Neural cell (in vitro differentiated cells): Measurements from ENCODE around the gene CBR3. TPM values are rescaled to one million over a fixed set of nuclear protein-coding genes. Genes with fewer than 3 reads are reported as not detected.

Experiments
- H2AFZ ChIP-seq: fragments of 200-600, 300-800 bp; sonication (generic), shearing (Covaris generic); 2 replicates; pipeline ENCODE4 v1.6.0; 2014; ENCODE audit warnings: low read depth, mild to moderate bottlenecking, antibody characterized with exemption, low read length, moderate library complexity
- H3F3A ChIP-seq: fragments of 200-600 bp; shearing (Covaris generic); 2 replicates; pipeline ENCODE4 v1.6.1; 2016; ENCODE audit warnings: mild to moderate bottlenecking, moderate library complexity, mixed read lengths, antibody characterized with exemption, low read length; ENCODE audit not compliant: insufficient read depth, poor library complexity, severe bottlenecking
- H3K27ac ChIP-seq: fragments of 200-600, 300-800 bp; sonication (generic), shearing (Covaris generic); 2 replicates; pipeline ENCODE4 v1.5.1; 2014; ENCODE audit warnings: mild to moderate bottlenecking, low read length, moderate library complexity
- H3K27me3 ChIP-seq: fragments of 300-800, 200-600 bp; sonication (generic), shearing (Covaris generic); 2 replicates; pipeline ENCODE4 v1.6.0; 2014; ENCODE audit warnings: mild to moderate bottlenecking, low read depth, low read length, moderate library complexity; ENCODE audit not compliant: insufficient read depth
- H3K36me3 ChIP-seq: fragments of 300-800, 200-600 bp; sonication (generic), shearing (Covaris generic); 2 replicates; pipeline ENCODE4 v1.5.1; 2014; ENCODE audit warnings: mild to moderate bottlenecking, antibody characterized with exemption, low read length, moderate library complexity; ENCODE audit not compliant: insufficient read depth
- H3K4me2 ChIP-seq: fragments of 300-800, 200-600 bp; sonication (generic), shearing (Covaris generic); 2 replicates; pipeline ENCODE4 v1.6.0; 2014; ENCODE audit warnings: mild to moderate bottlenecking, low read length
- H3K4me3 ChIP-seq: fragments of 300-800, 200-600 bp; sonication (generic), shearing (Covaris generic); 2 replicates; pipeline ENCODE4 v1.5.1; 2014; ENCODE audit warnings: mild to moderate bottlenecking, low read length, moderate library complexity
- H3K79me2 ChIP-seq: fragments of 200-600 bp; shearing (Covaris generic); replicated peaks from 2 replicates; pipeline ENCODE4 v1.6.0; 2014; ENCODE audit warnings: mild to moderate bottlenecking, low read length, moderate library complexity; ENCODE audit not compliant: insufficient read depth
- H3K9ac ChIP-seq: fragments of 300-800, 200-600 bp; sonication (generic), shearing (Covaris generic); 2 replicates; pipeline ENCODE4 v1.6.1; 2016; ENCODE audit warnings: mild to moderate bottlenecking, low read length, mixed read lengths
- H3K9me2 ChIP-seq: fragments of 200-600 bp; shearing (Covaris generic); 2 replicates; pipeline ENCODE4 v1.6.1; 2016; ENCODE audit warnings: mild to moderate bottlenecking, low read length, mixed read lengths; ENCODE audit not compliant: insufficient read depth
- H3K9me3 ChIP-seq: fragments of 200-600, 300-800 bp; sonication (generic), shearing (Covaris generic); 2 replicates; pipeline ENCODE4 v1.6.1; 2016; ENCODE audit warnings: mild to moderate bottlenecking, mixed run types, low read length, moderate library complexity, mixed read lengths
- H4K20me1 ChIP-seq: fragments of 200-600 bp; shearing (Covaris generic); 2 replicates; pipeline ENCODE4 v1.6.1; 2016; ENCODE audit warnings: mild to moderate bottlenecking, mixed run types; ENCODE audit not compliant: insufficient read depth
- EP300 ChIP-seq: fragments of 450-650 bp; conservative IDR thresholded peaks from 2 replicates; pipeline ENCODE4 v1.6.1; 2014; ENCODE audit warnings: antibody characterized with exemption, mild to moderate bottlenecking, moderate library complexity; ENCODE audit not compliant: poor library complexity, severe bottlenecking
- EZH2 ChIP-seq: fragments of 200-600, 300-800 bp; shearing (Covaris generic), sonication (generic); IDR thresholded peaks from 2 replicates; pipeline ENCODE4 v1.6.1; 2014; ENCODE audit warnings: antibody characterized with exemption, low read length, borderline replicate concordance, mild to moderate bottlenecking; ENCODE audit not compliant: insufficient read depth, poor library complexity, severe bottlenecking
- MXI1 ChIP-seq: fragments of 450-650 bp; conservative IDR thresholded peaks from 2 replicates; pipeline ENCODE4 v1.6.1; 2014; ENCODE audit warnings: antibody characterized with exemption, mild to moderate bottlenecking; ENCODE audit not compliant: poor library complexity, severe bottlenecking
- POLR2AphosphoS5 ChIP-seq: IDR thresholded peaks from 2 replicates; pipeline ENCODE4 v1.6.1; 2012
- RAD21 ChIP-seq: fragments of 450-650 bp; conservative IDR thresholded peaks from 2 replicates; pipeline ENCODE4 v1.6.1; 2014; ENCODE audit warnings: antibody characterized with exemption, mild to moderate bottlenecking, moderate library complexity
- SMC3 ChIP-seq: fragments of 450-650 bp; conservative IDR thresholded peaks from 2 replicates; pipeline ENCODE4 v1.6.1; 2014; ENCODE audit warnings: antibody characterized with exemption, mild to moderate bottlenecking, moderate library complexity; ENCODE audit not compliant: poor library complexity
- TAF1 ChIP-seq: IDR thresholded peaks from 2 replicates; pipeline ENCODE4 v1.6.1; 2012; ENCODE audit warnings: low read depth
- polyA plus RNA-seq: library from polyadenylated mRNA; depleted of rRNA; stranded (reverse); fragments of >200 nt; gene quantifications from 2 replicates; pipeline ENCODE4 v1.2.3, GENCODE V29; 2014
- TF ChIP-seq, protein P1 (sequence below): IDR thresholded peaks from 2 replicates; pipeline ENCODE4 v1.6.1; 2012; ENCODE audit warnings: borderline replicate concordance
- TF ChIP-seq, protein P2 (sequence below): fragments of 450-650 bp; IDR thresholded peaks from 2 replicates; pipeline ENCODE4 v1.5.1; 2014; ENCODE audit warnings: antibody characterized with exemption, mild to moderate bottlenecking, moderate library complexity; ENCODE audit not compliant: poor library complexity, severe bottlenecking

Gene CBR3
- polyA plus RNA-seq, 1 donor from 2014 or later, result not detected

DNA sequence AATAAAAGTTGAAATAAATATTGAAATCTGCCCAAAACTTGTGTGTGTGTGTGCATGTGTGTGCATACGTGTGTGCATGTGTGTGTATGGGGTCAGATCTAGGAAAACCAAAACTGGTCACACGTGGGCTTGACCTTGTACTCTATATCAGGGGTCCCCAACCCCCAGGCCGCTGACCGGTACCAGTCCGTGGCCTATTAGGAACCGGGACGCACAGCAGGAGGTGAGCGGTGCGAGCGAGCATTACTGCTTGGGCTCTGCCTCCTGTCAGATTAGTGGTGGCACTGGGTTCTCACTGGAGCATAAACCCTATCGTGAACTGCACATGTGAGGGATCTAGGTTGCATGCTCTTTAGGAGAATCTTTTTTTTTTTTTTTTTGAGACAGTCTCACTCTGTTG, 30.5 kb downstream of the CBR3 start:
- H3K79me2 ChIP-seq, result peaks cover 10% of the 10 kb centered on the region
- no peaks in the 10 kb centered on the region for H3K9me3 ChIP-seq
- no peaks in the 10 kb centered on the region for H3K9me2 ChIP-seq
- no peaks in the 10 kb centered on the region for H4K20me1 ChIP-seq
- no peak for TF ChIP-seq EP300
- TF ChIP-seq, protein P1, sequence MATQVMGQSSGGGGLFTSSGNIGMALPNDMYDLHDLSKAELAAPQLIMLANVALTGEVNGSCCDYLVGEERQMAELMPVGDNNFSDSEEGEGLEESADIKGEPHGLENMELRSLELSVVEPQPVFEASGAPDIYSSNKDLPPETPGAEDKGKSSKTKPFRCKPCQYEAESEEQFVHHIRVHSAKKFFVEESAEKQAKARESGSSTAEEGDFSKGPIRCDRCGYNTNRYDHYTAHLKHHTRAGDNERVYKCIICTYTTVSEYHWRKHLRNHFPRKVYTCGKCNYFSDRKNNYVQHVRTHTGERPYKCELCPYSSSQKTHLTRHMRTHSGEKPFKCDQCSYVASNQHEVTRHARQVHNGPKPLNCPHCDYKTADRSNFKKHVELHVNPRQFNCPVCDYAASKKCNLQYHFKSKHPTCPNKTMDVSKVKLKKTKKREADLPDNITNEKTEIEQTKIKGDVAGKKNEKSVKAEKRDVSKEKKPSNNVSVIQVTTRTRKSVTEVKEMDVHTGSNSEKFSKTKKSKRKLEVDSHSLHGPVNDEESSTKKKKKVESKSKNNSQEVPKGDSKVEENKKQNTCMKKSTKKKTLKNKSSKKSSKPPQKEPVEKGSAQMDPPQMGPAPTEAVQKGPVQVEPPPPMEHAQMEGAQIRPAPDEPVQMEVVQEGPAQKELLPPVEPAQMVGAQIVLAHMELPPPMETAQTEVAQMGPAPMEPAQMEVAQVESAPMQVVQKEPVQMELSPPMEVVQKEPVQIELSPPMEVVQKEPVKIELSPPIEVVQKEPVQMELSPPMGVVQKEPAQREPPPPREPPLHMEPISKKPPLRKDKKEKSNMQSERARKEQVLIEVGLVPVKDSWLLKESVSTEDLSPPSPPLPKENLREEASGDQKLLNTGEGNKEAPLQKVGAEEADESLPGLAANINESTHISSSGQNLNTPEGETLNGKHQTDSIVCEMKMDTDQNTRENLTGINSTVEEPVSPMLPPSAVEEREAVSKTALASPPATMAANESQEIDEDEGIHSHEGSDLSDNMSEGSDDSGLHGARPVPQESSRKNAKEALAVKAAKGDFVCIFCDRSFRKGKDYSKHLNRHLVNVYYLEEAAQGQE, result no peak
- TF ChIP-seq EZH2, result no peak
- no peak for TF ChIP-seq POLR2AphosphoS5
- no peak for TF ChIP-seq TAF1
- no peak for TF ChIP-seq RAD21
- no peak for TF ChIP-seq SMC3
- TF ChIP-seq, protein P2, sequence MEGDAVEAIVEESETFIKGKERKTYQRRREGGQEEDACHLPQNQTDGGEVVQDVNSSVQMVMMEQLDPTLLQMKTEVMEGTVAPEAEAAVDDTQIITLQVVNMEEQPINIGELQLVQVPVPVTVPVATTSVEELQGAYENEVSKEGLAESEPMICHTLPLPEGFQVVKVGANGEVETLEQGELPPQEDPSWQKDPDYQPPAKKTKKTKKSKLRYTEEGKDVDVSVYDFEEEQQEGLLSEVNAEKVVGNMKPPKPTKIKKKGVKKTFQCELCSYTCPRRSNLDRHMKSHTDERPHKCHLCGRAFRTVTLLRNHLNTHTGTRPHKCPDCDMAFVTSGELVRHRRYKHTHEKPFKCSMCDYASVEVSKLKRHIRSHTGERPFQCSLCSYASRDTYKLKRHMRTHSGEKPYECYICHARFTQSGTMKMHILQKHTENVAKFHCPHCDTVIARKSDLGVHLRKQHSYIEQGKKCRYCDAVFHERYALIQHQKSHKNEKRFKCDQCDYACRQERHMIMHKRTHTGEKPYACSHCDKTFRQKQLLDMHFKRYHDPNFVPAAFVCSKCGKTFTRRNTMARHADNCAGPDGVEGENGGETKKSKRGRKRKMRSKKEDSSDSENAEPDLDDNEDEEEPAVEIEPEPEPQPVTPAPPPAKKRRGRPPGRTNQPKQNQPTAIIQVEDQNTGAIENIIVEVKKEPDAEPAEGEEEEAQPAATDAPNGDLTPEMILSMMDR, result no peak
- TF ChIP-seq MXI1, result no peak
- no peak overlapping the region for H3K4me2 ChIP-seq
- no peaks in the 10 kb centered on the region for H3K36me3 ChIP-seq
- no peak overlapping the region for H3K4me3 ChIP-seq
- no peak overlapping the region for H3K9ac ChIP-seq
- no peaks in the 10 kb centered on the region for H3K27me3 ChIP-seq
- H3K27ac ChIP-seq, result no peak overlapping the region
- no peak overlapping the region for H2AFZ ChIP-seq
- H3F3A ChIP-seq, result no peaks in the 10 kb centered on the region

DNA sequence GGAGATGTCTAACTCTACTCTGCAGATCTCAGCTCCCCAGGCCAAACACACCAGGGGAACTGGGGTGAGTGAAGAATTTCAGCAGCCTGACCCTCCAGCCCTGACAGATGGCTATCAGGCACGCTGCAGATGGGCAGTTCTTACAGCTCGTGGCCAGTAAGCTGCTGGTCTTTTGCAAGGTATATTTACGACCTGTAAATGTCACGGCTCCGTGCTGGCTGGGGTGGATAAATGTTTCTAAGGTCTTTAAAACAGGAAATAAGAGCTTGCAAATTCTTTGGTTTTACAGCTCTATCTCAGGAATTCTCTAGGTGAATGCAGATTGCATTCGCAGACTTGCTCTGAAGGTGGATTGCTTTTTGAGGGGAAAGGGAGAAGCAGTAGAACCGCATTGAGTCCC, 31.8 kb downstream of the CBR3 start:
- no peaks in the 10 kb centered on the region for H3K27me3 ChIP-seq
- TF ChIP-seq TAF1 (no peak), RAD21 (no peak), SMC3 (no peak), EZH2 (no peak), MXI1 (no peak)
- TF ChIP-seq, protein P1, result no peak
- TF ChIP-seq, protein P2, result no peak

More for the DNA sequence above, 31.8 kb downstream of the CBR3 start:
- Histone ChIP-seq H4K20me1 (no peaks in the 10 kb centered on the region), H2AFZ (no peak overlapping the region), H3K9me2 (no peaks in the 10 kb centered on the region), H3K4me2 (no peak overlapping the region), H3K27ac (no peak overlapping the region), H3F3A (no peaks in the 10 kb centered on the region), H3K79me2 (peaks cover 3% of the 10 kb centered on the region), H3K36me3 (no peaks in the 10 kb centered on the region), H3K9ac (no peak overlapping the region), H3K9me3 (no peaks in the 10 kb centered on the region), H3K4me3 (no peak overlapping the region)
